KMS-11 (cell line): ENCODE measurements around the gene KASH5.
"Not testable (repeated sequence)": the region's sequence is repeated elsewhere in the genome, so short reads cannot be mapped to it uniquely, and the experiment has no call there.

Source experiments
- H2AFZ ChIP-seq: fragments of 200-600 bp; sonication (generic); 2 replicates; pipeline ENCODE4 v1.6.1; 2016; ENCODE audit warnings: antibody characterized with exemption, mixed run types, low read depth
- H3K27ac ChIP-seq: fragments of 200-600 bp; sonication (generic); 2 replicates; pipeline ENCODE4 v1.6.1; 2016; ENCODE audit warnings: mild to moderate bottlenecking, mixed run types
- H3K27me3 ChIP-seq: fragments of 200-600 bp; sonication (generic); 2 replicates; pipeline ENCODE4 v1.6.1; 2017; ENCODE audit warnings: mild to moderate bottlenecking, low read depth, mixed run types, moderate library complexity; ENCODE audit not compliant: insufficient read depth
- H3K36me3 ChIP-seq: fragments of 200-600 bp; sonication (generic); 2 replicates; pipeline ENCODE4 v1.6.1; 2017; ENCODE audit warnings: mild to moderate bottlenecking, mixed run types; ENCODE audit not compliant: insufficient read depth
- H3K4me1 ChIP-seq: fragments of 200-600 bp; sonication (generic); 2 replicates; pipeline ENCODE4 v1.6.1; 2016; ENCODE audit warnings: mild to moderate bottlenecking, low read depth, mixed run types; ENCODE audit not compliant: poor library complexity, severe bottlenecking
- H3K4me2 ChIP-seq: fragments of 200-600 bp; sonication (generic); 2 replicates; pipeline ENCODE4 v1.7.0; 2016; ENCODE audit warnings: mild to moderate bottlenecking, mixed run types
- H3K4me3 ChIP-seq: fragments of 200-600 bp; sonication (generic); IDR thresholded peaks from 2 replicates; pipeline ENCODE4 v1.6.1; 2017; ENCODE audit warnings: low read depth, low read length, mixed read lengths; ENCODE audit not compliant: insufficient read depth
- H3K79me2 ChIP-seq: fragments of 200-600 bp; sonication (generic); 2 replicates; pipeline ENCODE4 v1.6.1; 2016; ENCODE audit warnings: low read depth, mixed run types; ENCODE audit not compliant: insufficient read depth
- H3K9ac ChIP-seq: fragments of 200-600 bp; sonication (generic); 2 replicates; pipeline ENCODE4 v1.6.1; 2016; ENCODE audit warnings: mild to moderate bottlenecking, mixed run types
- H4K20me1 ChIP-seq: fragments of 200-600 bp; sonication (generic); 2 replicates; pipeline ENCODE4 v1.6.1; 2016; ENCODE audit warnings: mild to moderate bottlenecking, mixed run types; ENCODE audit not compliant: insufficient read depth
- CTCF ChIP-seq: fragments of 200-600 bp; sonication (generic); conservative IDR thresholded peaks from 2 replicates; pipeline ENCODE4 v1.6.1; 2017; ENCODE audit warnings: low read depth, mild to moderate bottlenecking, antibody characterized with exemption, low read length, moderate library complexity, mixed read lengths

Gene KASH5

GRCh38 chr19:49455773-49456172 lies 67.7 kb downstream of the KASH5 start:
- no peaks in the 10 kb centered on the region for H3K27me3 ChIP-seq
- H4K20me1 ChIP-seq: no peaks in the 10 kb centered on the region
- H2AFZ ChIP-seq: no peak overlapping the region
- TF ChIP-seq CTCF: no peak
- H3K36me3 ChIP-seq: no peaks in the 10 kb centered on the region
- H3K4me3 ChIP-seq: no peak overlapping the region
- no peak overlapping the region for H3K27ac ChIP-seq
- no peak overlapping the region for H3K9ac ChIP-seq
- no peak overlapping the region for H3K4me2 ChIP-seq
- peaks cover 46% of the 10 kb centered on the region for H3K79me2 ChIP-seq
- peaks cover 74% of the 10 kb centered on the region for H3K4me1 ChIP-seq

GRCh38 chr19:49456326-49456725 lies 68.3 kb downstream of the KASH5 start:
- Histone ChIP-seq H3K36me3 (no peaks in the 10 kb centered on the region), H4K20me1 (no peaks in the 10 kb centered on the region), H2AFZ (no peak overlapping the region), H3K4me1 (peaks cover 76% of the 10 kb centered on the region), H3K4me2 (no peak overlapping the region), H3K27me3 (no peaks in the 10 kb centered on the region), H3K9ac (no peak overlapping the region), H3K4me3 (no peak overlapping the region), H3K79me2 (peaks cover 44% of the 10 kb centered on the region), H3K27ac (peak overlapping the region; percentile 99; the same call in 1 of the 2 replicates)
- no peak for TF ChIP-seq CTCF

GRCh38 chr19:49458567-49458903 lies 70.5 kb downstream of the KASH5 start:
- Histone ChIP-seq H3K4me1 (peaks cover 69% of the 10 kb centered on the region), H3K79me2 (peaks cover 42% of the 10 kb centered on the region), H3K27ac (peak overlapping the region; percentile 99), H3K36me3 (no peaks in the 10 kb centered on the region), H3K27me3 (no peaks in the 10 kb centered on the region), H3K4me3 (peak overlapping the region; percentile 14), H3K4me2 (peak overlapping the region; percentile 100), H2AFZ (peak overlapping the region; percentile 63), H4K20me1 (no peaks in the 10 kb centered on the region), H3K9ac (peak overlapping the region; percentile 87)
- no peak for TF ChIP-seq CTCF

GRCh38 chr19:49459388-49459787 lies 71.3 kb downstream of the KASH5 start:
- no peaks in the 10 kb centered on the region for H4K20me1 ChIP-seq

GRCh38 chr19:49461130-49461529 lies 73.1 kb downstream of the KASH5 start:
- H3K27me3 ChIP-seq, H2AFZ ChIP-seq, H3K4me2 ChIP-seq, H4K20me1 ChIP-seq, H3K36me3 ChIP-seq, H3K4me3 ChIP-seq, H3K27ac ChIP-seq, H3K9ac ChIP-seq: not testable (repeated sequence)
- Histone ChIP-seq H3K79me2 (peaks cover 27% of the 10 kb centered on the region), H3K4me1 (peaks cover 50% of the 10 kb centered on the region)

More at GRCh38 chr19:49459388-49459787, 71.3 kb downstream of the KASH5 start:
- H3K27me3 ChIP-seq: no peaks in the 10 kb centered on the region
- H2AFZ ChIP-seq: peak overlapping the region; percentile 63; the same call in 1 of the 2 replicates
- peak overlapping the region; percentile 100 for H3K4me2 ChIP-seq
- peak overlapping the region; percentile 99 for H3K27ac ChIP-seq
- peaks cover 33% of the 10 kb centered on the region for H3K79me2 ChIP-seq
- H3K9ac ChIP-seq: peak overlapping the region; percentile 87; the same call in 1 of the 2 replicates
- peaks cover 62% of the 10 kb centered on the region for H3K4me1 ChIP-seq
- TF ChIP-seq CTCF: no peak
- H3K4me3 ChIP-seq: no peak overlapping the region
- H3K36me3 ChIP-seq: no peaks in the 10 kb centered on the region
